GM13976 (cell line): Measurements from ENCODE around the gene IGFBP4.
"Not testable (repeated sequence)": the region's sequence is repeated elsewhere in the genome, so short reads cannot be mapped to it uniquely, and the experiment has no call there.

ENCODE experiments used
- DNase-seq: peaks from one replicate; pipeline ENCODE4 v3.0.0; 2012; ENCODE audit warnings: low spot score
- in situ Hi-C: fragments of 300-500 bp; cut with MboI; formaldehyde crosslinking; loops from one replicate; pipeline ENCODE4 v1.12.0; 2022; ENCODE audit warnings: low sequenced_read_pairs, mixed read lengths, inconsistent platforms; ENCODE audit not compliant: unreplicated experiment
- TF ChIP-seq, protein P1 (sequence below): IDR thresholded peaks from 2 replicates; pipeline ENCODE4 v1.5.1; 2012; ENCODE audit warnings: borderline replicate concordance, mild to moderate bottlenecking; ENCODE audit not compliant: insufficient read depth; ENCODE audit errors: extremely low read depth, missing control alignments, control extremely low read depth

IGFBP4 gene

DNA sequence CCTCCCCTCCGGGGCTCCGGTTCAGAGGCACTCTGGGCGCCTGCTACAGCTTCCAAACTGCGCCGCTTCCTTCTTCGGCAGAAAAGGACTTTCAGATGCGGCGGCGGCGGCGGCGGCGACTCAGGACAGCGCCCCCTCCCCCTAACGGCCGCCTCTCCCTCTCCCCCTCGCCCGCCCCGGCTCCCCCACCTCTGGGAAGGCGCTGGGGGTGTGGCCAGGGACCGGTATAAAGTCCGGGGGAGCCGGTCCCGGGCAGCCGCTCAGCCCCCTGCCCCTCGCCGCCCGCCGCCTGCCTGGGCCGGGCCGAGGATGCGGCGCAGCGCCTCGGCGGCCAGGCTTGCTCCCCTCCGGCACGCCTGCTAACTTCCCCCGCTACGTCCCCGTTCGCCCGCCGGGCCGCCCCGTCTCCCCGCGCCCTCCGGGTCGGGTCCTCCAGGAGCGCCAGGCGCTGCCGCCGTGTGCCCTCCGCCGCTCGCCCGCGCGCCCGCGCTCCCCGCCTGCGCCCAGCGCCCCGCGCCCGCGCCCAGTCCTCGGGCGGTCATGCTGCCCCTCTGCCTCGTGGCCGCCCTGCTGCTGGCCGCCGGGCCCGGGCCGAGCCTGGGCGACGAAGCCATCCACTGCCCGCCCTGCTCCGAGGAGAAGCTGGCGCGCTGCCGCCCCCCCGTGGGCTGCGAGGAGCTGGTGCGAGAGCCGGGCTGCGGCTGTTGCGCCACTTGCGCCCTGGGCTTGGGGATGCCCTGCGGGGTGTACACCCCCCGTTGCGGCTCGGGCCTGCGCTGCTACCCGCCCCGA, at the start of gene IGFBP4:
TSS of gene IGFBP4 (plus strand) at position 255 of the 792 bp plus-strand sequence. CDS start at position 541, 286 bp downstream.
- peak; percentile 85 for DNase-seq
- TF ChIP-seq, protein P1, sequence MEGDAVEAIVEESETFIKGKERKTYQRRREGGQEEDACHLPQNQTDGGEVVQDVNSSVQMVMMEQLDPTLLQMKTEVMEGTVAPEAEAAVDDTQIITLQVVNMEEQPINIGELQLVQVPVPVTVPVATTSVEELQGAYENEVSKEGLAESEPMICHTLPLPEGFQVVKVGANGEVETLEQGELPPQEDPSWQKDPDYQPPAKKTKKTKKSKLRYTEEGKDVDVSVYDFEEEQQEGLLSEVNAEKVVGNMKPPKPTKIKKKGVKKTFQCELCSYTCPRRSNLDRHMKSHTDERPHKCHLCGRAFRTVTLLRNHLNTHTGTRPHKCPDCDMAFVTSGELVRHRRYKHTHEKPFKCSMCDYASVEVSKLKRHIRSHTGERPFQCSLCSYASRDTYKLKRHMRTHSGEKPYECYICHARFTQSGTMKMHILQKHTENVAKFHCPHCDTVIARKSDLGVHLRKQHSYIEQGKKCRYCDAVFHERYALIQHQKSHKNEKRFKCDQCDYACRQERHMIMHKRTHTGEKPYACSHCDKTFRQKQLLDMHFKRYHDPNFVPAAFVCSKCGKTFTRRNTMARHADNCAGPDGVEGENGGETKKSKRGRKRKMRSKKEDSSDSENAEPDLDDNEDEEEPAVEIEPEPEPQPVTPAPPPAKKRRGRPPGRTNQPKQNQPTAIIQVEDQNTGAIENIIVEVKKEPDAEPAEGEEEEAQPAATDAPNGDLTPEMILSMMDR: peak; percentile 80
- in situ Hi-C loops: loop anchor here (10.0 kb wide), 2 partner anchors 91 to 171 kb away; no protein-coding TSS in a partner anchor

GRCh38 chr17:40399185-40399584, 44.1 kb upstream of the IGFBP4 start:
- TF ChIP-seq, protein P1: peak; percentile 15
- DNase-seq: no peak
- in situ Hi-C loops: no loop called here

GRCh38 chr17:40402668-40403067, 40.6 kb upstream of the IGFBP4 start:
- in situ Hi-C loops: no loop called here
- TF ChIP-seq, protein P1: no peak
- DNase-seq: no peak

DNA sequence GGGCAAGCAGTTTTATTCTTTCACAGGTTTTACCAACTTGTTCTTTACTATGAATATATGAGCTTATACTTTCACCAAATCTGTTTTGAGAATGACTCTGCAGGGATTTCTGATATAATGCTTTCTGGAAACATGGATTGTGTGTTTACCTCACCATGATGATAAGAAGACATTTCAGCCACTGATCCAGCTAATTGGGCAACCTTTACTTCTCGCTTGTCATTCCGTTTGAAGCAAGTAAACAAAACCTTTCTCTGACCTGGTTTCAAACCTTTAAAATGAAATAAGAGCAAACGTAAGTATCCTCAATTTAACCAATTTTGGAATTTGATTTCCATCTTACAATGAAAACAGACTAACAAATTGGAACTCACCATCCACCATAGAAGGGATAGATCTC, 39.2 kb upstream of the IGFBP4 start:
- TF ChIP-seq, protein P1: no peak
- DNase-seq: no peak
- in situ Hi-C loops: no loop called here

- in situ Hi-C loops: no loop called here
- DNase-seq: no peak
- TF ChIP-seq, protein P1: no peak
Observed at GRCh38 chr17:40407460-40407859, 35.8 kb upstream of the IGFBP4 start.

GRCh38 chr17:40409540-40409939, 33.7 kb upstream of the IGFBP4 start:
- DNase-seq, in situ Hi-C loops: not testable (repeated sequence)

- no peak for DNase-seq
- in situ Hi-C loops: no loop called here
- TF ChIP-seq, protein P1: no peak
Observed at GRCh38 chr17:40410082-40410481, 33.2 kb upstream of the IGFBP4 start.
